ENCODE results near the gene UCHL5.
"Not testable (repeated sequence)": the region's sequence is repeated elsewhere in the genome, so short reads cannot be mapped to it uniquely, and the experiment has no call there.

Gene UCHL5

GRCh38 chr1:193062698-193063463 is 3.7 kb upstream of the UCHL5 start:
- no peak for DNase-seq

GRCh38 chr1:193060938-193061337 is 1.8 kb upstream of the UCHL5 start:
- no peak for DNase-seq

GRCh38 chr1:193060406-193060805 is 1.2 kb upstream of the UCHL5 start:
- peak; percentile 11 for DNase-seq

GRCh38 chr1:193060115-193060403 is 899 bp upstream of the UCHL5 start:
- no peak for DNase-seq

GRCh38 chr1:193058529-193059281 is 455 bp downstream of the UCHL5 start:
- DNase-seq = peak; percentile 31

GRCh38 chr1:193054169-193054675 is 4.9 kb downstream of the UCHL5 start:
- no peak for DNase-seq

- DNase-seq = not testable (repeated sequence)
These were observed 10.2 kb downstream of the UCHL5 start for GRCh38 chr1:193048913-193049312.

- DNase-seq = no peak
These were observed 16.1 kb downstream of the UCHL5 start for GRCh38 chr1:193042766-193043691.

GRCh38 chr1:193040011-193040410 is 19.1 kb downstream of the UCHL5 start:
- no peak for DNase-seq

- DNase-seq = no peak
These were observed 22.7 kb downstream of the UCHL5 start for GRCh38 chr1:193036337-193037047.

- no peak for DNase-seq
These were observed 25.6 kb downstream of the UCHL5 start for GRCh38 chr1:193033610-193034009.

- DNase-seq = not testable (repeated sequence)
These were observed 26.3 kb downstream of the UCHL5 start for GRCh38 chr1:193032643-193033427.

GRCh38 chr1:193031431-193031830 is 27.7 kb downstream of the UCHL5 start:
- no peak for DNase-seq

GRCh38 chr1:193030280-193030679 is 28.9 kb downstream of the UCHL5 start:
- DNase-seq = no peak

- DNase-seq = no peak
These were observed 33.9 kb downstream of the UCHL5 start for GRCh38 chr1:193025218-193025617.

GRCh38 chr1:193019442-193020026 is 39.6 kb downstream of the UCHL5 start:
- DNase-seq = peak; percentile 18

GRCh38 chr1:193016788-193017187 is 42.4 kb downstream of the UCHL5 start:
- no peak for DNase-seq

- DNase-seq = no peak
These were observed 44.8 kb downstream of the UCHL5 start for GRCh38 chr1:193014400-193014799.

- DNase-seq = no peak
These were observed 45.5 kb downstream of the UCHL5 start for GRCh38 chr1:193013707-193014106.

GRCh38 chr1:193013005-193013404 is 46.2 kb downstream of the UCHL5 start:
- no peak for DNase-seq

- no peak for DNase-seq
These were observed 47.8 kb downstream of the UCHL5 start for GRCh38 chr1:193011406-193011805.

Data from NCI-H2171 treated with DMSO at 0.1 percent for 48 hours (cell line).